ENCODE results near the gene TMC4. TPM values are rescaled to one million over a fixed set of nuclear protein-coding genes. Genes with fewer than 3 reads are reported as not detected.

The TMC4 gene
- total RNA-seq, 4 donors from 2014 or later = 38.0 to 281 (median 232) TPM

GRCh38 chr19:54136864-54137698 is 35.9 kb downstream of the TMC4 start:
- no peaks in the 10 kb centered on the region for H3K27me3 ChIP-seq
- H3K36me3 ChIP-seq = peaks cover 0 to 20% (median 0%) of the 10 kb centered on the region in 3 donors
- DNase-seq = peak; percentile 98 to 100 (median 99)
- no peaks in the 10 kb centered on the region for H3K9me3 ChIP-seq
- TF ChIP-seq CTCF (IDR thresholded peaks at IDR 0.05) = no peak
- TF ChIP-seq POLR2A (IDR thresholded peaks at IDR 0.05) = peak; percentile 31 to 87
- H3K27ac ChIP-seq = peak overlapping the region; percentile 91 to 98 (median 95)
- peaks cover 0 to 43% (median 15%) of the 10 kb centered on the region in 4 donors for H3K4me1 ChIP-seq
- H3K4me3 ChIP-seq = peak overlapping the region; percentile 82 to 100 (median 96)

- Histone ChIP-seq H3K27me3 (no peaks in the 10 kb centered on the region), H3K36me3 (peaks cover 0 to 19% (median 0%) of the 10 kb centered on the region in 3 donors), H3K27ac (peak overlapping the region; percentile 13 to 97 (median 50)), H3K9me3 (no peaks in the 10 kb centered on the region), H3K4me1 (peaks cover 0 to 41% (median 15%) of the 10 kb centered on the region in 4 donors), H3K4me3 (peak overlapping the region; percentile 22 to 54 (median 45))
- DNase-seq = peak in 1 of 3 donors; percentile 27
- no peak for TF ChIP-seq POLR2A (IDR thresholded peaks at IDR 0.05)
- no peak for TF ChIP-seq CTCF (IDR thresholded peaks at IDR 0.05)
Observed at GRCh38 chr19:54136086-54136863, 36.7 kb downstream of the TMC4 start.

GRCh38 chr19:54133957-54134590 is 38.9 kb downstream of the TMC4 start:
- no peak for TF ChIP-seq POLR2A (IDR thresholded peaks at IDR 0.05)
- TF ChIP-seq CTCF (IDR thresholded peaks at IDR 0.05) = no peak
- no peak overlapping the region for H3K4me3 ChIP-seq
- H3K27ac ChIP-seq = no peak overlapping the region
- H3K9me3 ChIP-seq = no peaks in the 10 kb centered on the region
- no peak for DNase-seq
- no peaks in the 10 kb centered on the region for H3K27me3 ChIP-seq
- peaks cover 0 to 18% (median 0%) of the 10 kb centered on the region in 3 donors for H3K36me3 ChIP-seq
- peaks cover 0 to 19% (median 9%) of the 10 kb centered on the region in 4 donors for H3K4me1 ChIP-seq

- no peaks in the 10 kb centered on the region for H3K27me3 ChIP-seq
- peaks cover 0 to 24% (median 0%) of the 10 kb centered on the region in 3 donors for H3K36me3 ChIP-seq
- TF ChIP-seq POLR2A (IDR thresholded peaks at IDR 0.05) = no peak
- no peak for TF ChIP-seq CTCF (IDR thresholded peaks at IDR 0.05)
- peaks cover 0 to 12% (median 7%) of the 10 kb centered on the region in 4 donors for H3K4me1 ChIP-seq
- H3K27ac ChIP-seq = no peak overlapping the region
- no peak for DNase-seq
- no peaks in the 10 kb centered on the region for H3K9me3 ChIP-seq
- no peak overlapping the region for H3K4me3 ChIP-seq
Observed at GRCh38 chr19:54133312-54133956, 39.5 kb downstream of the TMC4 start.

GRCh38 chr19:54129617-54129996 is 43.4 kb downstream of the TMC4 start:
- DNase-seq = no peak
- H3K36me3 ChIP-seq = peaks cover 0 to 62% (median 0%) of the 10 kb centered on the region in 3 donors
- no peaks in the 10 kb centered on the region for H3K9me3 ChIP-seq
- no peak overlapping the region for H3K4me3 ChIP-seq
- TF ChIP-seq CTCF (IDR thresholded peaks at IDR 0.05) (no peak), POLR2A (IDR thresholded peaks at IDR 0.05) (no peak)
- H3K27me3 ChIP-seq = no peaks in the 10 kb centered on the region
- no peak overlapping the region for H3K27ac ChIP-seq
- no peaks in the 10 kb centered on the region for H3K4me1 ChIP-seq

Data from Peyer's patch (tissue), 4 donors.